Measurements from ENCODE around the gene TAP2. TPM values are rescaled to one million over a fixed set of nuclear protein-coding genes. Genes with fewer than 3 reads are reported as not detected.

The TAP2 gene
- total RNA-seq, 1 experiment from 2014 or later, result 59.9 TPM

GRCh38 chr6:32827025-32827424 is 11.5 kb downstream of the TAP2 start:
- ChIA-PET POLR2A (interaction anchor here (2.5 kb wide), 1 partner anchor 11 kb away, joined by 10 read pairs; the partner anchor contains the start of gene TAP2), RAD21 (ENCODE audit: low non-redundant PET in 1 of 2, low total read pairs in 2 of 2, uncharacterized antibody in 2 of 2, unreplicated experiment in 2 of 2) (no interaction called here), CTCF (interaction anchor here (1.6 to 6.3 kb wide), 6 partner anchors 12 to 157 kb away, joined by 4 to 55 read pairs (median 14); partner anchors contain the start of gene TAP2)
- DNase-seq (ENCODE audit: low read depth, low spot score) (no peak), ATAC-seq (no peak)
- no TSS peak for BruUV-seq (replicated peaks)
- no peak overlapping the region for H3K4me3 ChIP-seq (replicated peaks in 1 of 2; ENCODE audit: low read depth in 1 of 2, low read length in 2 of 2)
- H3K36me3 ChIP-seq (ENCODE audit: control insufficient read depth in 1 of 2, insufficient read depth in 2 of 2, low read length in 2 of 2), result peaks cover 12 to 22% of the 10 kb centered on the region in 2 experiments; a peak in 2 of 4 replicates
- H3K9me2 ChIP-seq (ENCODE audit: insufficient read depth), result no peaks in the 10 kb centered on the region
- H3K9ac ChIP-seq (ENCODE audit: low read length), result no peak overlapping the region
- TF ChIP-seq REST (IDR thresholded peaks at IDR 0.05; ENCODE audit: low read depth) (no peak), POLR2AphosphoS5 (IDR thresholded peaks at IDR 0.05; ENCODE audit: low read depth, low read length) (no peak), ZNF274 (IDR thresholded peaks at IDR 0.05; ENCODE audit: low read depth, low read length) (no peak), RAD21 (IDR thresholded peaks at IDR 0.05; ENCODE audit: low read depth) (no peak), ZBTB33 (IDR thresholded peaks at IDR 0.05; ENCODE audit: extremely low read depth, insufficient replicate concordance, low read length) (no peak), SP1 (IDR thresholded peaks at IDR 0.05; ENCODE audit: low read depth) (no peak), TCF7L2 (IDR thresholded peaks at IDR 0.05; ENCODE audit: borderline replicate concordance, extremely low read depth, insufficient read depth, insufficient read length) (no peak), SRF (IDR thresholded peaks at IDR 0.05; ENCODE audit: low read depth) (no peak), ZFX (IDR thresholded peaks at IDR 0.05) (no peak), CTCF (IDR thresholded peaks at IDR 0.05 in 2 of 3, conservative IDR thresholded peaks at IDR 0.05 in 1 of 3; ENCODE audit: borderline replicate concordance in 1 of 3, insufficient read depth in 1 of 3, low read depth in 2 of 3, low read length in 2 of 3) (no peak), ATF3 (IDR thresholded peaks at IDR 0.05) (no peak), EZH2 (IDR thresholded peaks at IDR 0.05) (no peak), MAX (IDR thresholded peaks at IDR 0.05) (no peak)
- H3K79me2 ChIP-seq (ENCODE audit: insufficient read depth, low read length), result no peaks in the 10 kb centered on the region
- H3K9me3 ChIP-seq (ENCODE audit: control insufficient read depth in 1 of 2, insufficient read depth in 1 of 2, low read depth in 1 of 2, low read length in 2 of 2), result no peaks in the 10 kb centered on the region
- no peaks in the 10 kb centered on the region for H3K4me1 ChIP-seq (ENCODE audit: control insufficient read depth in 1 of 2, insufficient read depth in 2 of 2, low read length in 2 of 2)
- no peaks in the 10 kb centered on the region for H3K27me3 ChIP-seq (ENCODE audit: insufficient read depth, low read length)
- no peaks in the 10 kb centered on the region for H4K20me1 ChIP-seq (ENCODE audit: insufficient read depth)
- no peak overlapping the region for H2AFZ ChIP-seq (ENCODE audit: low read depth, low read length, poor library complexity, severe bottlenecking)
- no peak overlapping the region for H3K4me2 ChIP-seq (ENCODE audit: low read length)
- no peak overlapping the region for H3K27ac ChIP-seq (ENCODE audit: low read depth, low read length)
- intact Hi-C loops (cut with micrococcal nuclease), result no loop called here

Data from HCT116 (cell line).